ENCODE data around the gene TMOD1. TPM values are rescaled to one million over a fixed set of nuclear protein-coding genes. Genes with fewer than 3 reads are reported as not detected.
"Not testable (repeated sequence)": the region's sequence is repeated elsewhere in the genome, so short reads cannot be mapped to it uniquely, and the experiment has no call there.

The TMOD1 gene
- total RNA-seq, 1 experiment from 2014 or later = not detected

DNA sequence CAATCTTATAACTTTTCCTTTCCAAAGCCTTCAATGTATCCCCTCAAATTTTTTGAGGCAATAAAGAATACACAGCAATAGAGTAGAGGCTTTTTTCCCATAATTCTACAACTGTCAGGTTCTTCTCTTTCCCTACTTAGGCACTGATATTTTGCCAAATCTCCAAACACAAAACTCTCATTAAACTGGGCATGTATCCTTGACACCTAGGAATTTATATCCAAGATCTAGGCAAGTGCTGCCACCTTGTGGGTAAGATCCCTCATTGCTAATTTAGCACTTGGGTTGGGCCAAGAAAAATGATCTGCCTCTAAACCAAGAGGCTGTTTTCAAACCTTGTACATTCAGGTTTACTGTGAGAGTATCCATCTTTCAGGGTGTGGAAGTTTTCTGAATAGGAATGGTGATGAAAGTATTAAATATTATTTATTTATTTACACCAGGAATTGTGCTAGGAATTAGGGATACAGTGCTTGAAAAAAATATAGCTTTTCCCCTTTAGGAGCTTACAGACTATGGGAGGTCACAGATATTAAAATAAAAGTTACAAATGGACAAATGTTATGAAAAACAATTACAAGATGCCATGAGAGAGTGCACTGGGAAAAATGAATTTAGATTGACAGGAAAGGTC, 114.1 kb downstream of the TMOD1 start:
- Histone ChIP-seq H3K9ac (ENCODE audit: low read length) (no peak overlapping the region), H3K4me1 (ENCODE audit: insufficient read depth, low read length) (no peaks in the 10 kb centered on the region), H4K20me1 (ENCODE audit: low read length) (no peaks in the 10 kb centered on the region), H3K9me3 (ENCODE audit: low read length) (no peaks in the 10 kb centered on the region), H3K4me3 (ENCODE audit: low read length) (no peak overlapping the region), H3K27ac (ENCODE audit: low read length) (no peak overlapping the region), H3K36me3 (ENCODE audit: low read depth, low read length) (no peaks in the 10 kb centered on the region), H3F3A (ENCODE audit: low read length, unreplicated experiment) (no peaks in the 10 kb centered on the region), H2AFZ (ENCODE audit: low read length) (no peak overlapping the region), H3K79me2 (ENCODE audit: low read length) (no peaks in the 10 kb centered on the region), H3K4me2 (ENCODE audit: low read length) (no peak overlapping the region), H3K9me2 (replicated peaks; ENCODE audit: low read length) (no peaks in the 10 kb centered on the region), H3K27me3 (ENCODE audit: low read length) (no peaks in the 10 kb centered on the region)
- no TSS peak for BruUV-seq (replicated peaks)
- ATAC-seq (0 out of 2 replicates have a peak, but pooled peaks have one; percentile 38), DNase-seq (peak; percentile 72)
- ChIA-PET CTCF (interaction anchor here (0.6 to 1.7 kb wide), 4 partner anchors 17 to 146 kb away, joined by 3 to 14 read pairs (median 5); partner anchors contain the start of gene NCBP1), POLR2A (ENCODE audit: unreplicated experiment) (interaction anchor here (0.6 kb wide), 1 partner anchor 9 kb away, joined by 3 read pairs; no protein-coding TSS in a partner anchor)
- intact Hi-C loops (cut with micrococcal nuclease) = loop anchor here (1.0 to 5.0 kb wide), 2 partner anchors 147 to 203 kb away; partner anchors contain the start of gene TDRD7
- TF ChIP-seq CTCF (conservative IDR thresholded peaks at IDR 0.05; ENCODE audit: low read depth, low read length) (peak; percentile 76), EZH2phosphoT487 (IDR thresholded peaks at IDR 0.05; ENCODE audit: borderline replicate concordance, low read length) (no peak)

- CTCF ChIA-PET = no interaction called here
- H3K9me2 ChIP-seq (replicated peaks; ENCODE audit: low read length) = no peaks in the 10 kb centered on the region
- DNase-seq = no peak
- no peaks in the 10 kb centered on the region for H3K9me3 ChIP-seq (ENCODE audit: low read length)
- H3F3A ChIP-seq (ENCODE audit: low read length, unreplicated experiment) = no peaks in the 10 kb centered on the region
- H3K4me1 ChIP-seq (ENCODE audit: insufficient read depth, low read length) = no peaks in the 10 kb centered on the region
- ATAC-seq = no peak
- POLR2A ChIA-PET (ENCODE audit: unreplicated experiment) = no interaction called here
- H2AFZ ChIP-seq (ENCODE audit: low read length) = no peak overlapping the region
- no peaks in the 10 kb centered on the region for H4K20me1 ChIP-seq (ENCODE audit: low read length)
- no peak overlapping the region for H3K4me3 ChIP-seq (ENCODE audit: low read length)
- intact Hi-C loops (cut with micrococcal nuclease) = loop anchor here (5.0 kb wide), 1 partner anchor 206 kb away; the partner anchor contains the start of gene TDRD7
- H3K79me2 ChIP-seq (ENCODE audit: low read length) = no peaks in the 10 kb centered on the region
- BruUV-seq (replicated peaks) = no TSS peak
- no peak overlapping the region for H3K4me2 ChIP-seq (ENCODE audit: low read length)
- no peak for TF ChIP-seq EZH2phosphoT487 (IDR thresholded peaks at IDR 0.05; ENCODE audit: borderline replicate concordance, low read length)
- no peak for TF ChIP-seq CTCF (conservative IDR thresholded peaks at IDR 0.05; ENCODE audit: low read depth, low read length)
- no peak for TF ChIP-seq EZH2 (IDR thresholded peaks at IDR 0.05; ENCODE audit: low read length, unreplicated experiment)
- H3K27ac ChIP-seq (ENCODE audit: low read length) = no peak overlapping the region
- no peaks in the 10 kb centered on the region for H3K27me3 ChIP-seq (ENCODE audit: low read length)
- no peaks in the 10 kb centered on the region for H3K36me3 ChIP-seq (ENCODE audit: low read depth, low read length)
- H3K9ac ChIP-seq (ENCODE audit: low read length) = no peak overlapping the region
These were observed 116.5 kb downstream of the TMOD1 start for GRCh38 chr9:97617939-97618416.

DNA sequence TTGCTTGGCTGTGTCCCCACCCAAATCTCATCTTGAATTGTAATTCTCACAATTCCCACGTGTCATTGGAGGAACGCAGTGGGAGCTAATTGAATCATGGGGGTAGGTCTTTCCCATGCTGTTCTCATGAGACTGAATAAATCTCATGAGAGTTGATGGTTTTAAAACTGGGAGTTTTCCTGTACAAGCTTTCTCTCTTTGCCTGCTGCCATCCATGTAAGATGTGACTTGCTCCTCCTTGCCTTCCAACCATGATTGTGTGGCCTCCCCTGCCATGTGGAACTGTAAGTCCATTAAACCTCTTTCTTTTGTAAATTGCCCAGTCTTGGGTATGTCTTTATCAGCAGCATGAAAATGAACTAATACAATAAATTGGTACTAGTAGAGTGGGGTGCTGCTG, 118.6 kb downstream of the TMOD1 start:
- H3K9me2 ChIP-seq (replicated peaks; ENCODE audit: low read length); POLR2A ChIA-PET (ENCODE audit: unreplicated experiment); H3K27ac ChIP-seq (ENCODE audit: low read length); DNase-seq; CTCF ChIA-PET; H3K9me3 ChIP-seq (ENCODE audit: low read length); H3K36me3 ChIP-seq (ENCODE audit: low read depth, low read length); H3K4me2 ChIP-seq (ENCODE audit: low read length); H3K27me3 ChIP-seq (ENCODE audit: low read length); H2AFZ ChIP-seq (ENCODE audit: low read length); H3K4me1 ChIP-seq (ENCODE audit: insufficient read depth, low read length); H4K20me1 ChIP-seq (ENCODE audit: low read length); intact Hi-C loops (cut with micrococcal nuclease); H3K4me3 ChIP-seq (ENCODE audit: low read length); BruUV-seq (replicated peaks); H3F3A ChIP-seq (ENCODE audit: low read length, unreplicated experiment); ATAC-seq; H3K9ac ChIP-seq (ENCODE audit: low read length); H3K79me2 ChIP-seq (ENCODE audit: low read length): not testable (repeated sequence)

- H4K20me1 ChIP-seq (ENCODE audit: low read length); CTCF ChIA-PET; ATAC-seq: not testable (repeated sequence)
These were observed 121.0 kb downstream of the TMOD1 start for GRCh38 chr9:97622483-97622882.

More at GRCh38 chr9:97622483-97622882, 121.0 kb downstream of the TMOD1 start:
- H3K79me2 ChIP-seq (ENCODE audit: low read length); H3K4me2 ChIP-seq (ENCODE audit: low read length); H3K27me3 ChIP-seq (ENCODE audit: low read length); DNase-seq; H3F3A ChIP-seq (ENCODE audit: low read length, unreplicated experiment); BruUV-seq (replicated peaks); H2AFZ ChIP-seq (ENCODE audit: low read length); POLR2A ChIA-PET (ENCODE audit: unreplicated experiment); H3K36me3 ChIP-seq (ENCODE audit: low read depth, low read length); intact Hi-C loops (cut with micrococcal nuclease); H3K9me2 ChIP-seq (replicated peaks; ENCODE audit: low read length); H3K9me3 ChIP-seq (ENCODE audit: low read length); H3K4me1 ChIP-seq (ENCODE audit: insufficient read depth, low read length); H3K9ac ChIP-seq (ENCODE audit: low read length); H3K27ac ChIP-seq (ENCODE audit: low read length); H3K4me3 ChIP-seq (ENCODE audit: low read length): not testable (repeated sequence)
